ENCODE results near the gene RPL4.
A peak's percentile ranks its signal among the peaks of the same experiment; 100 is the strongest.

GRCh38 chr15:66504563-66505429 lies at the start of gene RPL4, which contains the start of gene ZWILCH:
- TF ChIP-seq CTCF (IDR thresholded peaks at IDR 0.05) (peak in 2 of 3 donors; percentile 25 to 52), EP300 (IDR thresholded peaks at IDR 0.05) (no peak)

All from ovary (tissue), 3 donors.